Neuronal stem cell (in vitro differentiated cells): ENCODE data around the gene DRD2.

Experiments used
- DNase-seq: peaks from one replicate; pipeline ENCODE4 v3.0.0-alpha.2; 2013; ENCODE audit warnings: low spot score
- H2AFZ ChIP-seq: one replicate; pipeline ENCODE4 v1.6.1; 2013; ENCODE audit warnings: mild to moderate bottlenecking, low read length, inconsistent platforms
- H2AK5ac ChIP-seq: 2 replicates; pipeline ENCODE4 v1.6.1; 2013; ENCODE audit warnings: low read depth, mild to moderate bottlenecking, inconsistent platforms, low read length, moderate library complexity, mixed read lengths
- H2BK120ac ChIP-seq: 2 replicates; pipeline ENCODE4 v1.6.1; 2013; ENCODE audit warnings: low read depth, mild to moderate bottlenecking, inconsistent platforms, low read length, moderate library complexity, mixed read lengths
- H2BK12ac ChIP-seq: one replicate; pipeline ENCODE4 v1.6.1; 2013; ENCODE audit warnings: low read length, inconsistent platforms
- H2BK15ac ChIP-seq: 2 replicates; pipeline ENCODE4 v1.6.1; 2013; ENCODE audit warnings: mild to moderate bottlenecking, low read length, inconsistent platforms, mixed read lengths
- H2BK5ac ChIP-seq: one replicate; pipeline ENCODE4 v1.6.1; 2013; ENCODE audit warnings: inconsistent platforms, mild to moderate bottlenecking, low read length, moderate library complexity
- H3K14ac ChIP-seq: one replicate; pipeline ENCODE4 v1.6.1; 2013; ENCODE audit warnings: low read length, inconsistent platforms
- H3K18ac ChIP-seq: 2 replicates; pipeline ENCODE4 v1.6.1; 2013; ENCODE audit warnings: low read length, inconsistent platforms
- H3K23ac ChIP-seq: 2 replicates; pipeline ENCODE4 v1.6.1; 2013; ENCODE audit warnings: low read depth, mild to moderate bottlenecking, mixed read lengths, low read length, inconsistent platforms; ENCODE audit not compliant: poor library complexity
- H3K27ac ChIP-seq: replicated peaks from 3 replicates; pipeline ENCODE4 v1.5.1; 2013; ENCODE audit warnings: low read length, inconsistent platforms
- H3K27me3 ChIP-seq, 3 experiments: 2 replicates each; pipeline ENCODE4 v1.6.1; 2013; ENCODE audit warnings: low read length in 3 of 3, mild to moderate bottlenecking in 2 of 3, inconsistent platforms in 1 of 3, low read depth in 1 of 3, mixed read lengths in 1 of 3, moderate library complexity in 1 of 3; ENCODE audit not compliant: control insufficient read depth in 3 of 3, insufficient read depth in 3 of 3
- H3K36me3 ChIP-seq, 2 donors: replicated peaks in 1 of 2; 2 replicates each; pipeline ENCODE4 v1.6.1; 2013; ENCODE audit warnings: low read length in 2 of 2; ENCODE audit not compliant: control insufficient read depth in 2 of 2, insufficient read depth in 2 of 2
- H3K4ac ChIP-seq: 2 replicates; pipeline ENCODE4 v1.6.1; 2013; ENCODE audit warnings: inconsistent platforms, mild to moderate bottlenecking, low read length, moderate library complexity
- H3K4me1 ChIP-seq, 2 donors: 1 replicate in 1 of 2; 2 replicates in 1 of 2; pipeline ENCODE4 v1.6.1; 2013; ENCODE audit warnings: low read length in 2 of 2, low read depth in 1 of 2; ENCODE audit not compliant: control insufficient read depth in 2 of 2, insufficient read depth in 1 of 2
- H3K4me2 ChIP-seq: one replicate; pipeline ENCODE4 v1.6.1; 2013; ENCODE audit warnings: mild to moderate bottlenecking, low read length, inconsistent platforms; ENCODE audit not compliant: insufficient read depth, poor library complexity, severe bottlenecking
- H3K4me3 ChIP-seq, 2 donors: 2 replicates each; pipeline ENCODE4 v1.5.1; 2013; ENCODE audit warnings: low read length in 2 of 2, mild to moderate bottlenecking in 2 of 2, inconsistent platforms in 1 of 2, moderate library complexity in 1 of 2
- H3K79me1 ChIP-seq: one replicate; pipeline ENCODE4 v1.6.1; 2013; ENCODE audit warnings: low read depth, mild to moderate bottlenecking, inconsistent platforms, low read length, moderate library complexity
- H3K9ac ChIP-seq: one replicate; pipeline ENCODE4 v1.6.1; 2013; ENCODE audit warnings: mild to moderate bottlenecking, low read depth, low read length, inconsistent platforms; ENCODE audit not compliant: poor library complexity
- H3K9me3 ChIP-seq, 2 donors: replicated peaks in 1 of 2; 2 replicates each; pipeline versions ENCODE3 to v1.6.1; 2013; ENCODE audit warnings: low read length in 2 of 2, mild to moderate bottlenecking in 2 of 2, inconsistent platforms in 1 of 2, low read depth in 1 of 2, mixed read lengths in 1 of 2, moderate library complexity in 1 of 2; ENCODE audit not compliant: control insufficient read depth in 2 of 2, insufficient read depth in 1 of 2
- H4K8ac ChIP-seq: one replicate; pipeline ENCODE4 v1.6.1; 2013; ENCODE audit warnings: low read depth, mild to moderate bottlenecking, inconsistent platforms, low read length, moderate library complexity
- H4K91ac ChIP-seq: one replicate; pipeline ENCODE4 v1.6.1; 2013; ENCODE audit warnings: low read length, low read depth, mild to moderate bottlenecking, inconsistent platforms; ENCODE audit not compliant: poor library complexity
- WGBS, 2 donors: extraction: QIAGEN DNeasy Blood & Tissue Kit; methylation state at CpG; one replicate each; pipeline ENCODE4 v1.1.7; 2013; ENCODE audit warnings: missing lambda C conversion rate in 2 of 2, mixed read lengths in 1 of 2; ENCODE audit not compliant: insufficient read length in 2 of 2, insufficient replicate concordance in 1 of 2; ENCODE audit errors: extremely low coverage in 2 of 2; 5-methylcytosine and 5-hydroxymethylcytosine counted together

DRD2 gene

GRCh38 chr11:113518716-113519495, 43.7 kb upstream of the DRD2 start:
- Histone ChIP-seq H2BK120ac (no peak overlapping the region), H2BK12ac (no peak overlapping the region), H3K14ac (no peak overlapping the region), H3K4me2 (no peak overlapping the region), H2AK5ac (no peak overlapping the region), H3K9me3 (no peaks in the 10 kb centered on the region), H3K9ac (no peak overlapping the region), H3K23ac (no peak overlapping the region), H3K18ac (no peak overlapping the region), H2BK5ac (no peak overlapping the region), H4K91ac (no peak overlapping the region), H2AFZ (no peak overlapping the region), H3K27ac (no peak overlapping the region), H3K4me3 (no peak overlapping the region), H3K36me3 (no peaks in the 10 kb centered on the region), H3K4ac (no peak overlapping the region), H3K27me3 (peaks cover 0 to 4% (median 0%) of the 10 kb centered on the region in 3 experiments), H4K8ac (no peak overlapping the region), H2BK15ac (no peak overlapping the region), H3K4me1 (no peaks in the 10 kb centered on the region), H3K79me1 (no peaks in the 10 kb centered on the region)
- no CpG with 5 or more reads among the region's 5 CpGs for WGBS, 2 donors
- DNase-seq: no peak

GRCh38 chr11:113517361-113517760, 42.2 kb upstream of the DRD2 start:
- Histone ChIP-seq H3K4me2 (no peak overlapping the region), H3K9me3 (no peaks in the 10 kb centered on the region), H3K14ac (no peak overlapping the region), H4K91ac (no peak overlapping the region), H3K36me3 (no peaks in the 10 kb centered on the region), H3K27me3 (peaks cover 0 to 4% (median 0%) of the 10 kb centered on the region in 3 experiments), H2BK15ac (no peak overlapping the region), H2AK5ac (no peak overlapping the region), H3K79me1 (no peaks in the 10 kb centered on the region), H2BK5ac (no peak overlapping the region), H3K4me3 (no peak overlapping the region), H2BK12ac (no peak overlapping the region), H2BK120ac (no peak overlapping the region), H4K8ac (no peak overlapping the region), H3K23ac (no peak overlapping the region), H3K18ac (no peak overlapping the region), H3K4me1 (no peaks in the 10 kb centered on the region), H3K4ac (no peak overlapping the region), H3K9ac (no peak overlapping the region), H3K27ac (no peak overlapping the region), H2AFZ (no peak overlapping the region)
- no CpG with 5 or more reads among the region's 6 CpGs for WGBS, 2 donors
- DNase-seq: no peak

DNA sequence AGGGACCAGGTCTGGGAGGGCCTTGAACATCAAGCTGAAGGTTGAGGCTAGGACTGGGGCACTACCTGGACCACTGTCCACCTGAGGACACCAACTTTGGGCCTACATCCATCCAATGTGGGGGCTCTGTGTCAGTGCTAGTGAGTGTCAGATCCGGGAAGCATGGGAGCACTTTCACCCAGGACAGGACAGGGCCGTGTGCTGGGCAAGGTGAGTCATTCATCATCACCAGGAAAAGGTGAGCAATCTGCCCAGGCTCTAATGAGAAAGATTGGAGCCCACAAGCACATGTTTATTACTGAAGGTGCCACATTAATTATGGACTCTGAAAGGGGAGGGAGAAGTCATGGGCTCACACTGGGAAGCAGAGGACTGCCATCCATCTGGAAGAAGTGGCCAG, 39.7 kb upstream of the DRD2 start:
- DNase-seq: no peak
- Histone ChIP-seq H3K4me3 (no peak overlapping the region), H2BK120ac (no peak overlapping the region), H3K79me1 (no peaks in the 10 kb centered on the region), H2BK5ac (no peak overlapping the region), H2BK12ac (no peak overlapping the region), H2BK15ac (no peak overlapping the region), H3K27me3 (no peaks in the 10 kb centered on the region), H2AK5ac (no peak overlapping the region), H4K91ac (no peak overlapping the region), H3K4me1 (no peaks in the 10 kb centered on the region), H3K14ac (no peak overlapping the region), H3K23ac (no peak overlapping the region), H3K4ac (no peak overlapping the region), H3K36me3 (no peaks in the 10 kb centered on the region), H3K9ac (no peak overlapping the region), H3K27ac (no peak overlapping the region), H4K8ac (no peak overlapping the region), H3K4me2 (no peak overlapping the region), H3K9me3 (no peaks in the 10 kb centered on the region), H2AFZ (no peak overlapping the region), H3K18ac (no peak overlapping the region)
- no CpG with 5 or more reads among the region's 2 CpGs for WGBS, 2 donors

GRCh38 chr11:113507341-113507740, 32.1 kb upstream of the DRD2 start:
- no peak overlapping the region for H4K91ac ChIP-seq
- H3K18ac ChIP-seq: no peak overlapping the region
- H3K9ac ChIP-seq: no peak overlapping the region
- no peak overlapping the region for H3K4me2 ChIP-seq
- no peak overlapping the region for H2BK120ac ChIP-seq
- no peaks in the 10 kb centered on the region for H3K27me3 ChIP-seq
- no peak overlapping the region for H2BK5ac ChIP-seq
- H4K8ac ChIP-seq: no peak overlapping the region
- H3K14ac ChIP-seq: no peak overlapping the region
- H3K36me3 ChIP-seq: peaks cover 0 to 1% of the 10 kb centered on the region in 2 donors
- no peak overlapping the region for H2BK12ac ChIP-seq
- no peaks in the 10 kb centered on the region for H3K79me1 ChIP-seq
- H3K4ac ChIP-seq: no peak overlapping the region
- H3K4me3 ChIP-seq: no peak overlapping the region
- H2AK5ac ChIP-seq: no peak overlapping the region
- peaks cover 0 to 4% of the 10 kb centered on the region in 2 donors for H3K4me1 ChIP-seq
- no peak overlapping the region for H2BK15ac ChIP-seq
- no peak overlapping the region for H3K23ac ChIP-seq
- no peak overlapping the region for H3K27ac ChIP-seq
- H3K9me3 ChIP-seq: no peaks in the 10 kb centered on the region
- no peak for DNase-seq
- no peak overlapping the region for H2AFZ ChIP-seq
